HG03354 (cell line): Measurements from ENCODE around the gene PCTP.
A peak's percentile ranks its signal among the peaks of the same experiment; 100 is the strongest.

ENCODE experiments used
- ATAC-seq: cut with Tn5 transposase; IDR thresholded peaks from one replicate; pipeline ENCODE4 v1.9.1; 2021; ENCODE audit warnings: mild to moderate bottlenecking; ENCODE audit not compliant: unreplicated experiment, poor library complexity, severe bottlenecking

Gene PCTP

DNA sequence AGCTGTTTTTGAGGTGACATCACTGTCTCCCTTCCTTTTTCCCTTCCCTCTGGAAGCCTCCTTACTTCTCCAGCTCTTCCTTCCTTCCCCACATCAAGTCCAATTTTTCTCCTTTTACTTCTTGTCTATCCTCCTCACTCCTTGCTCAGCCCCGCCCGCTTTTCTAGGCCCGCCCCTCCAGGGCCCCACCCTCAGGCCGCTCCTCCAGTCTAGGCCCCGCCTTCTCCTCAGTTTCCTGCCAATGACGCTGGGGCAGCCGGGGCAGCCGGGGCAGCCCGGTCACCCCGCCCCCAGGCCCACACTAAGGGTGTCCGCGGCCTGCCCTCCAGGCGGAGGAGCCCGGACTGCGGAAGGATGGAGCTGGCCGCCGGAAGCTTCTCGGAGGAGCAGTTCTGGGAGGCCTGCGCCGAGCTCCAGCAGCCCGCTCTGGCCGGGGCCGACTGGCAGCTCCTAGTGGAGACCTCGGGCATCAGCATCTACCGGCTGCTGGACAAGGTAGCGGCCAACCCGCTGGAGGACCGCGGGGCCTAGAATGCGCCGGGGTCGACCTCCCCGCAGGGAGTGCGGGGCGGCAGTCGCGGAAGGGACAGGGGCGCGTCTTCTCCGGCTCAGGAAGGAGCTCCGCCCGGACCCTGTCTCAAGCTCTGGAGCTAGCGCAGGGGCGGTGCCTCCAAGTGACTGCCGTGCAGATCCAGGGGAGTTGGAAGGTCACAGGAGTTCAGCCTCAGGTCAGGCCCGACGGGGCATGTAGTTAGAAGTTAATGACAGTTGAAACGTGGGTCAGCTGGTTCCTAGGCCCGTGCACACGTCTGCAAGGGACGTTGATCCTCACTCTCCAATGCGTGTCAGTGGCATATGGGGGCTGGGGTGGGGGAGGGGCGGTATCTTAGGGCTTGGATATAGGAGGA, at the start of gene PCTP:
Gene PCTP (plus strand): TSS at position 302 of the 908 bp plus-strand sequence. CDS start 53 bp downstream, at position 355.
- ATAC-seq: peak; percentile 98

DNA sequence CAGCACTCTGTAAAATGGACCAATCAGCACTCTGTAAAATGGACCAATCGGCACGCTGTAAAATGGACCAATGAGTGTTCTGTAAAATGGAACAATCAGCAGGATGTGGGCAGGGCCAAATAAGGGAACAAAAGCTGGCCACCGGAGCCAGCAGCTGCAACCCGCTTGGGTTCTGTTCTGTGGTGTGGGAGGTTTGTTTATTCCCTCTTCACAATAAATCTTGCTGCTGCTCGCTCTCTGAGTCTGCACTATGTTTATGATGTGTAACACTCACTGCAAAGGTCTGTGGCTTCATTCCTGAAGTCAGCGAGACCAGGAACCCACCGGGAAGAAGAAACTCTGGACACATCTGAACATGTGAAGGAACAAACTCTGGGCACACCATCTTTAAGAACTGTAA, 48.7 kb upstream of the PCTP start:
- ATAC-seq: no peak

DNA sequence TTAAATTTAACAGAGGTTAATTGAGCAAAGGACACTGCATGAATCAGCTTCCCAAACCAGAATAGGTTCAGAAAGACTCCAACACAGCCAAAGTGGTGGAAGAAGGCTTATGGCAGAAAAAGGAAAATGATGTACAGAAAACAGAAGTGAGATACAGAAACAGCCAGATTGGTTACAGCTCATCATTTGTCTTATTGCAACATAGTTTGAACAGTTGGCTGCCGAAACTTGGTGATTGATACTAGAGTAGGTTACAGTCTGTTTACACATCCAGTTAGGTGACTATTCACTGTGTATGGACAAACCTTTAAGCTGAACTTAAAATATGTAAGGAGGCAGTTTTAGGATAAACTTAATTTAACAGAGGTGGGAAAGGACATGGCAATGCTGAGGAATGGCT, 46.5 kb upstream of the PCTP start:
- ATAC-seq: no peak

DNA sequence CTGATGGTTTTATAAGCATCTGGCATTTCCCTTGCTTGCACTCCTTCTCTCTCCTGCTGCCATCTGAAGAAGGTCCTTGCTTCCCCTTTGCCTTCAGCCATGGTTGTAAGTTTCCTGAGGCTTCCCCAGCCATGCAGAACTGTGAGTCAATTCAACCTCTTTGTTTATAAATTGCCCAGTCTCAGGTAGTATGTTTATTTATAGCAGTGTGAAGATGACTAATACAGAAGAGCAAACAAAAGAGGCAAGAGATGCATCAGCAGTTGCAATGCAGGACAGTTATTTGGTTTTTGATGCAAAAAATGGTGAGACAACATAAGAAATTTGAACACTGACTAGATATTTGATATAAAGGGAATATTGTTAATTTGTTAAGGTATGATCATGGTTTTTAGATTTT, 45.0 kb upstream of the PCTP start:
- peak; percentile 54 for ATAC-seq

DNA sequence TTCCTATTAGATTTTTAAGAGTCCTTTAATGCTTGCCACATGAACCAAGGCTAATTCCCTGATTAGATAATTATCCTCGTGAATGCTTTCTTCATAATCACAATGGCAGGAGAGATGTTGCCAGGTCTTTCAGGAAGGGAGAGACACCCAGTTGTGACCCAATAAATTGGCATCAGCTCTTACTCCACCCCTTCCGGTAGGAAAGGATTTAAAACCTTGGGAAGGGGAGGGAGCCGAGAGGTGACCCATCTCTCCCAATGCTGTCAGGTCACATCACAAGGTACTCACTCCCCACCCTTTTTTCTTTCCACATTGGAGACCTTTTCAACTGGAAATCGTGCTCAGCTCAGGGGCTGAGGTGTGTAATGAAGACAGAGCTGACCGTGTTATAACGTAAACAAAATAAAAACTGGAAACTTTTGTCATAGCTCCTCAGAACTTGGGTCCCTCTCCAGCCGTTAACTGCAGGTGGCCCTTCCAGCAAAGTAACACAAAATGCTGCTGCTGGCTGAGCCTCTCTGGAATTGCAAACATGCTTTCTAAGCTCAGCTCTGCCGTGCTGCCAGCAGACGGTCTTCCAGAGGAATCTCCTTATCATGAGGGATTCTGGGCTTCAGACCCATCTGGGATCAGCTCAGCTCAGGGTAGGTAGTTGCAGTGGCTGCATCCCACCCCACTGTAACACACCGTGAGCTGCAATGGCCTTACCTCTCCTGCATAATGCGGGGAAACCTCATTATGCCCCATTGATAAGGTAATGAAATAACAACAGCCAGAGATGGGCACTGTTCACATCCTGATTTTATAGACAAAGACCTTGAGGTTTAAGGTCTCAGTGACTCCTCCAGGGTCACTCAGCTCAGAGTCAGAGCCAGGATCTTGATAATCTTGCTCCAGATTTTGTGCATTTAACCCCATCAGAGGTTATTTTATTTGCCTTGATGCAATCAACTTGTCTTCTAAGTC, 43.8 kb upstream of the PCTP start:
- ATAC-seq: no peak

DNA sequence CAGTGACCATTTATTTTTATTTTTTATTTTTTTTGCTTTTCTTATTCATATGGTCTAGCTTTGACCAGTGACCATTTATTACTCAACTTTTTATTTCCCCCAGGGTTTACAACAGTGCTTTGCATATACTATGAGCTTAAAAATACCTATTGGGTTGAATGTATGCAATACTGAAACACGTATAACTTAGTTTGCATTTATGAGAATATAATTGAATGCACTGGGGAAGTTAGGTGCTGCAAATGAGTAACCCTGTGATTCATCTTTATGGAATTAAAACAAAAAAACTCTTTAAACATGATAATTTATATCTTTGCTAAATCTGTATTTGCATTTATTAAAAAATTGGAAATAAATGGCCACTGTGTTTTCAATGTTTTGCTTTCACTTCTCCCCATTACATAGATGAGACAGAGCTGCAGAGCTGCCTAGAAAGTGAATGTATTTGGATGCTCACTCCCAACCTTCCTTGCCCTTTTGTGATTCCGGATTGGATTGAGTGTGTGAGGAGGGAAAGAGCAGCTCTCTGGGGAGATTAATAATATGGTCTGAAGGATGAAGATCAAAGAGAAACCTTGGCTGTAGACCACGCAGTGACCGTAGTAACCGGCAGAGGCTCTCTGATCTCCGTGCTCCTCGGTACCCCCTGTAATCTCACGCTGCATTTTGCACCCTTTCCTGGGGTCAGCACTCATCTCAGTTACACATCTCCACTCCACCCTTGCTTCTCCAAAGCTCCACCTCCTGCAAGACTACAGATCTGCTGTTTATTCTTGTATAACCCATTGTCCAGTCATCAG, 42.5 kb upstream of the PCTP start:
- no peak for ATAC-seq

DNA sequence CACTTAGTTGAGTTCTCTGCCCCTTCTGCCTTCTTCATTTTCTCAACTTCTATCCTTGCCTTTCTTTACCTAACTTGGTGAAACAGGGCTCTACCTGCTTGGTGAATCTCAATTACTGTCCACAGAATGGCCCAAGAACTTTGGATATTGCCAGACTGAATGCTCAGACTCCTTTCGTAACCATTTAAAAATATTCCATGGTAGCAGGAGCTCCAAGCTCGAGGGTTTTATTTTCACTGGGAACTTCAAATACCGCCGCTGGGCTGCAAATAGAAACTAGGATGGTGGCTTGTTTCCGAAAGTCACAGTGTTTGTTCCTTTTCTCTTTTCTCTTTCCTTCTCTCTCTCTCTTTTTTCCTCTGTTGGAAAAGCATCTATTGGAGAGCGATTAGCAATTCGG, 41.4 kb upstream of the PCTP start:
- ATAC-seq: no peak

DNA sequence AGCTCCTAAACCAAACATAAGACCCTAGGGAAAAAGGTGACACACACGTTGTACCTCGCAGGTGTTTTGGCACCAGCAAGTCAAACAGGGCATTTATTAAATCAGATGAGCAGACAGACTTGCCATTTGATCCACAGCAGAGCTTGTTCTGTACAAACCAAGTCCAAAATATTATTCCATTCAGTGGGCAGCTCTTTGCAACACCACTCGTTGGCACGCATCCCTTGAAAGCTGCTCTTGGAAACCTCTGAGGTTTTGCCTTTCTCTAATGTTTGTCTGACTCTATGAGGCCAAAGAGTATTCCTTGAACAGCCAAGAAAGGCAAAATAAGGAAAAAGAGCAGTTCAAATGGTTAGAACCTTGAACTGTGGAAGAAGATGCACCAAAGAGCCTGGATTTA, 40.9 kb upstream of the PCTP start:
- ATAC-seq: no peak

DNA sequence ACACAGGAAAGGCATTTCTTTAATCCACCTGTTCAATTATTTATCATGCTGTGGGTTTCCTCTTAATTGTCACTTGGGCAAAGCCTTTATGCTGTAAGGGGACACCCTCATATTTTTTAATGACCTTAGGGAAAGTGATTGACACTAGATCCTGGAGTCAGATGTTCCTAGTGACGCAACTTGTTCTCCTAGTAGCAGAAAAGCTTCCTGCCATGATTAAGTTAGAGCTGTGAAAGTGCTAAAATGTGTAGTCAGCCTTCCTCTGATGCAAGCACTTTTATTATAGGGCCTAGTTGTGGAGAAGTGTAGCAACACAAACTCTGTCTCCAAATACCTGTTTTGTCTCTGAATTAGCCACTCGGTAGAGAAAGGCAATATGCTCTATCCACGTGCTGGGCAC, 40.4 kb upstream of the PCTP start:
- ATAC-seq: no peak

DNA sequence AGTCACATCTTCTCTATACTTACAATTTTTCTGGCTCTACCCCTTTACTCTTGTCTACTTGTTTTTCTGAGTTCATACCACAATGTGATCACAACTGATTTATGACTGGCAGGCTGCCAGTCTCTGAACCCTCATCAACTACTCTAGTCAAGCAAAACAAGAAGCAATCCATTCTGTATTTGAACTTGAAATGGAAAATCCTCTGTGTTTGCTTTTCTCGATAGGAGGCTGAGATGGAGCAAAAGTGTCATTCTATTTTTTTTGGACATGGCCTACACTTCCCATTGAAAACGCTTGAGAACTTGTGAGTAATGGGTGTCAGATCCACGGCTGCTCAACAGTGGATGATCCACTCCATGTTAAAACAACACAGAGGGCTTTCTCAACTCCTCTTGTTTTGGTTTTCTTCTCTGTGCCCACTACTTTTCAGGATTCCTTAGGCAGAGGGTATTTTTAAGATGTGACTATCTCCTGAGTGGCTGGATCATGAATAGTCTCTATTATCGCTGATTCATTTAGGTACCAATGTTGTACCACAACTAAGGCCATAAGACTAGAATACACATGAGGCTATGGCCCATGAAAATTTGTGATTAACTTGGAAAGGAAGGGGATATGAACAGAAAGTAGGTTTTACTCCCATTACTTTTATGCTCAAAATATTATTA, 39.9 kb upstream of the PCTP start:
- ATAC-seq: no peak

DNA sequence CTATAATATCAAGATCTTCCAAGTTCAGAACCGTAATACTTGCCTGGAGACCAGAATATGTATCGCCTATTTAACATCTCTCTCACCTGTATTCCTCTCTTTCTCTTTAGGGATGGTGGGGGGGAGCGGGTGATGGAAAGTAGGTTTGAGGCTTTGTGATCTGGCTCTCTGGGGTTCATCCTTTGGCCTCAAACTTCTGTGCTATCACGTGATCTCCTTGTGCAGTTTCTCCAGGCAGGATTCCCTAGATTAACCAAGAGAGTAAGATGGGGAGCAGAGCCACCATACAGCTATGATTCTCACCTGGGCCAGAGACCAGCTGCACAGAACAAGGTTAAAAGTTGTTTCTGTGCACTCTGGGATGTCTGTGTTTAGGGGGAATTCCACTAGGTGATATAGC, 33.4 kb upstream of the PCTP start:
- no peak for ATAC-seq

DNA sequence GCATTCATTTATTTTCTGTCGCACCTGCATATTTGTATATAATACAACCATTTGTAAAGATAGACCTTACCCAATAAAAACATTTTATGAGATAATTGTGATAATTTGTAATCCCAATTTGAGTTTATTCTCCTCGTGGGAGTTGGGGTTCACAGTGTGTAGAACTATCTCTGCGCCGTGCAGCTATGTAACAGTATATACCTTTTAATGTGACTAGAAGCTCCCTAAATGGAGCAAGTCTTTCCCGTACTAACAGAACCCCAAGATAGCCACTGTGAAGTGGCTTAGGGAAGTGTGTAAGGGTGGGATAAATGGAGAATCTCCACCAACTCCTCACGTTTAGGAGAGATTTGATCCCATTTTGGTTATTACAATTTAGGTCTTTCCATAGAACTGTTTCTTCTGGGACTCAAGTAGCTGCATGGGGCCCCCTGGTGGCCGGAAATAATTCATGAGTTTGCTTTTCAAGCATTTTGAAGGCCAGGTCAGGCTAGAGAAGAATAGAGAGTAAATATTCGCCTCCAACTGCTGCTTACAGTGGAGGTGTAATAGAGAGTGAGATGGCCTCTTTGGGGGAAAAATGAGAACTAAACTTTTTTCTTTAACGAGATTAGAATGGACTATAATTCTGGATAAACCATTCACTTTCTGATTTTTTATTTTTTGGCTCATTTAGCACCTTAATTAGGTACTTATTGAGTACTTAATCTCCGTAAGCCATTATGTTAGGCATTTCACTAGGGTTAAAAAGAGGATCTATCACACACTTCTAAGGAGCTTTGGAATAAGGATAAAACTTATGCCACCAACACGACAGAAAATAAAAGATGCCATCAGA, 32.7 kb upstream of the PCTP start:
- peak; percentile 79 for ATAC-seq

DNA sequence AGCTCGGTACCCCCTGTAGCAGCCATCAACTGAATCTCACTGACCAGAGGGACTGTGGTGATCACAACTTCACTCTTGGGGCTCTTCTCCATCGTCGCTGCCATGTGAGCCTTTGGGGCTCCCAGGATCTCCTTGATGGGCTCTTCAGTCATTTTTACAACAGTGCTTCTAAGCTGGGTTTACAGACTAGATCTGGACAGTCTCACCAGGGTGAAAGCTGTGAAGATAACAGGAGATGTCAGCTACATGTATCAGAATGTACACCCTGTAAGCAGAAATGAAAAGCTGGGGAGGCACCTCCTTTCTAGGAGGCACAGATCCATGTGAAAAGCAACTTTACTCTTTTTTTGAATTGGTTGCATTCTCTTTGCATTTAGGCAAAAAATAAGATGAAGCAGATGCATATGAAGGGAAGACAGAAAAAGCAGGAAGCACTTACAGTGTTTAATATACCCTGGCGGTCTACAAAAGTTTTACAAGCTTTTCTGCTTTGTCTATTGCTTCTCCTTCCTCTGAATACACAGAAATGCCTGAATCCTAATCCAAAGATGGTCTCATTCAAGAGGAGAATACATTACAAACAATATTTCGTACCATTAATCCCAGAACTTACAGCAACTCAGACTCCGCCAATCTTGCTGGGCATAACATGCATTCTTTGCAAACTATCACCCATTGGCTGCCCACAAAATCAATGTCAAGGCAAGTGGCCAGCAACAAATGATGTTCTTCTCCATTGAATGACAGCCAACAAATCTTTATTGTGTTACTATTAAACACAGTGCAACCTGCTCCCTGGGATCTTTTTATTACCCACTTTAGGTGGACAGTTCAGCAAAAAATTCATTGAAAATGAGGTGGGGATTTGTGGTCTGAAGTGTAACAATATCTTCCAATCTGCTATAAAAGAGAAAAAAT, 29.7 kb upstream of the PCTP start:
- ATAC-seq: no peak

DNA sequence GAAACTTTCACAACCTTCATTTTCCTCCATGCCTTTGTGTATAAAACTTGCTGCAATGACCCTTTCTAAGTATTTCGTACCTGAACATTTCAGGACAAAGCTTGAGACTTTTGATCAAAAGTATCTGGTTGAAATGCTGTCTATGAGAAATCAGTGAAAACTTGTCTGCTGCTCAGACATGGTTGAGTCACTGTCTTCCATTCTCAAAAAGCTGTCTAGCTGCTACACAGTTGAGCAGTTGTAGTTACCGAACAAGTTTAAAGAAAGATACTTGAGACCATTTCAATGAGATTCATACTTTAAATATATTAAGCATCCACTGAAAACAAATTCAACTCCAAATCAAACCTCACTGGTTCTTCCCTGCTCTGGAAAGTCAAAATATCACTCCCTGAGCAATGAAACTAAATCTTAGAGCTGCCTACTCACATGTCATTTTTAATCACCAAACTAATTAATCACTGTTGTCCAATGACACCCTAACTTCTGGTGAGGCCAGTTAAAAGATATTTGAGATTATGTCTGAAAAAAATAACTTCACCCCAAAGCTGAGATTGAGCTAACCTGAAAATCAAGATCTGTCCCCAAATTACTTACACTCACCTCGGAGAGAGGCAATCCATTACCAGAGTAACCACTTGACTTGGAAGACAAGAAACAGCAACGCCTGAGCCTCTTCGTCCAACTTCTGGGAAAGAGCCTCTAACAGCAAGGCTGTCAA, 28.7 kb upstream of the PCTP start:
- ATAC-seq: no peak

DNA sequence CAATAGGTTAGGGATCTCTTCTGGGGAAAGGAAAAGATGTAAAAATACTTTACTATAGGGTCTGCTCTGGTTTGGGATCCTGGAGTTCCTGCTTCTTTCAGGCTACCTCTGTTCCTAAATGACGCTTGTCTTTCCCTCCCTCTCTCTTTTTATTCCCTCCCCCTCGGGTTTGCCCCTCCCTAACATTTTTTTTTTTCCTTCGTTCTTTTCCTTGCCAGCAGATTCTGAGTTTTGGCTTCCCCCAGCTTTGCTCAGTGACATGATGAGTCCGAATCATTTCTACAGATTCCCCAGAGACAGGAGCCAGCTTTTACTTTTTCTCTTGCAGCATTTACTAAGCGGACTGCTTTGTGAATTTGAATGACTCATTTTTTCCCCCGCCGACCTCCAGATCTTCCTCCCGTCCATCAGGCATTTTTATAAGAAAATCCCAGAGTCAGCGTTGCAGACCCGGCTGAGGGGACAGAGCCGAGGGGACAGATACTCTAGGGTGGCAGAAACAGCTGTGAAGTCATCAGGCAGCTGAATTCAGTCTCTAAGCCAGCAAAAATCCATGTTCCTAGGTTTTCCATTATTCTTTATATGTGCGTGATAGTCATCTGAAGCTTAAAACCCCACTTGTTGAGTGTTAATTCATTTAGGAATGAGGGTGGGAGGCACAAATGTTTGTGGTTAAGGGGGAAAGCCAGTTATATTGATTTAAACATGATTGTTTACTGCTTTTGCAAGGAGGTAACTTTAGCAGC, 27.9 kb upstream of the PCTP start, which contains the start of gene TMEM100:
Gene TMEM100 (minus strand): TSS at position 123 of the 746 bp plus-strand sequence. CDS start 1,794 bp downstream, outside the sequence.
- no peak for ATAC-seq

DNA sequence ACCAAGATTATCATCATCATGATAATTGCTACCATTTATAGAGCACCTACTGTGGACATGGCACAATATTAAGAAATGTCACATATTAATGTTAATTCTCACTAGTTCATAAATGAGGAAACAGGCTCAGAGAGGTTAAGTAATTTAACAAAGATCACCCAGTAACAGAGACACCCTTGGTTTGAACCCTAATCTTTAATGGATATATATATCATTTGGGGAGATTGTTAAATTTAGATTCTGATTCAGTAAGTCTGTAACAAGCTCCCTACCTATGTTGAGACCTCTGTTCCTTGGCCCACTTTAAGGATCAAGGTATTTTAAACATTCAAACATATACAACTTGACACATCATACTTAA, 27.4 kb upstream of the PCTP start:
- no peak for ATAC-seq
